ENCODE results near the gene MRPL40.
"Not testable (repeated sequence)": the region's sequence is repeated elsewhere in the genome, so short reads cannot be mapped to it uniquely, and the experiment has no call there.

The MRPL40 gene

GRCh38 chr22:19406846-19407245 is 25.5 kb upstream of the MRPL40 start:
- no peak for DNase-seq (ENCODE audit: low read depth in 1 of 2, low spot score in 1 of 2)

DNA sequence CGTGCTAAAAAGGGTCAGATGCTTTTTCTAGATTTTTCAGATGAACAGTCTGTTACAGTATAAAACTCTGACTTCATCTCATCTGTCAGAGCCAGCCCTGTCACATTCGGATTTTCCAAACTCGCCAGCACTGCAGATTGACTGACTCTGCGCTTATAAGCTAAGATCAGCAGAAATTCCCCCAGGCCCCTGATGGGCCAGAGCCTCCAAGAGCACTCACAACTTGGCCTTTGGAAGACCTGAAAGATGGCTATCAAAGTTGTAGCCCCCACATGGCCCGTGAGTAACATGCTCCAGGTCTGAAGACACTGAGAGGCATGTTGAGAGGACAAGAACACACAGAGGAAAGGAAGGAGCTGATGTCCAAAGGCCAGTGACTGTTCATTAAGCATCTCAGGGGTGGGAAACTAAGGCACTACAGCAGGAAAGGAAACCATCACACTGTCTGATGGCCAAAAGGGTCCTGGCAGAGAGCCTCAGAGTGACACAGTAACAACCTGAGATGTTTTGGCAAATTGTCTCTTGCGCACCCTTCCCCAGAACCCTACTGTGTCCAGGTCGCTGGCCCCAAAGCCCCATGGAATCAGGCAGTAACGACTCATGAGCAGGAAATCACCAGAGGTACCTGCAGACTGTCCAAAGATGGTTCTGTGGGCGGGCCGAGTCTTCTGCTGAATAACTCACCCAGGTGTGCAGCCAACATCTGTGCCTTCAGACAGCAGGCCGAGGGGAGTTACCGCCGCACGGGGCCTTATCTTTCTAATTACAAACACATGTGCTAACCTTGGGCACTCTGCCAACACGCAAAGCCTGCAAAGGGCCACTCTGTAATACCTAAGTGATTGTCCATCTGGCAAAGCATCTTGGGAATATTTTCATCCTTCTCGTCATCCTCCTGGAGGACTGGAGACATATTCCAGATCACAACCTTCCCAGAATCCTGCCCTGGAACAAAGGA is 24.4 kb upstream of the MRPL40 start:
- no peak for DNase-seq (ENCODE audit: low read depth in 1 of 2, low spot score in 1 of 2)

DNA sequence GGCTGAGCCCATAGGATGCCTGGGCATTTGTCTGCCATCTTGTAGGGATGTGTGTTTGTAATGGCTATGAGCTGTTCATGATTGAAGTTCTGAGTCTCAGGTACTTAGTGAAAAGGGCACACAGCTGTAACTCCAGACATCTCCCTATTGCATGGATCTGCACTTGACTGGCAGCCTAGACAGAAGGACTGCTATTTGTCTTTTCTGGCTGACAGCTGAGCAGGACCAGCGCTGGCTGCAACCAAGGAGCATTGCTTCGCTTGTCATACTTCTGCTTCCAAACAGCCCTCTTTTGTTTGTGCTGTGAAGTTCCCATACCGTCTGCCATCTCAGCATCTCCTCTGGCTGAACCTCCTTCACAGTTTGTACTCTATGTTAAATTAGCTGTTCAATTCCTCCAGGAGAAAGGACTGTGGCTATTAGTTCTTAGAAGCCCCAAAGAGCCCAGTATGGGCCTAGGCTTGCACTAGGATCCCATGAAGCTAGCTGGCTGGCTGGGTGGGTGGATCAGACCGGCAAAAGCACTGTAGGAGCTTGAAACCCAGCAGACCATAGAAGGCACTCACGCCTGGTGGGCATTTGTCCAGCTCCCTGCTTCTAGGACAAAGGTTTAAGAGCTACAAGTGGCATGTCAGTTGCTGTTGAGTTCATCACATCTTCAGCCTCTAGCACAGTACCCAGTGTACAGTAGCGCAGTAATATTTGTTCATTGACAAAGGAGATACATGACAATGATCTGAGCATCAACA is 21.2 kb upstream of the MRPL40 start:
- no peak for DNase-seq (ENCODE audit: low read depth in 1 of 2, low spot score in 1 of 2)

DNA sequence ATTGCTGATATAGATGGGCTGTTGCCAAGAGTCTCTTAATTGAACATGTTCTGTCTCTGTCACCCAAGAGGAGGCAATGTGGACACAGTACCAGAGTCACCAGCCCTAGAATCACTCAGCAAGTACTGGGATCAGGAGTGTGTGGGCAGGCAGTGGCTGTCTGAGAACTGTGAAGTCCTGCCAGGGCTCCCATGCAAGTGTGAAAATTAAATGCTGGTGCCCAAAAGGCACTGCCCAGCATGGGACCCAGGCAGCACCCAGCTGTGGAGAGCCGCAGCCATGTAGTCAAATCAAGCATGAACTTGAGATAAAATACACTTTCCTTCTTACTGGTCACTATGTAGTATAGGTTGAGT is 20.7 kb upstream of the MRPL40 start:
- DNase-seq (ENCODE audit: low read depth in 1 of 2, low spot score in 1 of 2) = no peak

GRCh38 chr22:19412478-19412877 is 19.9 kb upstream of the MRPL40 start:
- no peak for DNase-seq (ENCODE audit: low read depth in 1 of 2, low spot score in 1 of 2)

DNA sequence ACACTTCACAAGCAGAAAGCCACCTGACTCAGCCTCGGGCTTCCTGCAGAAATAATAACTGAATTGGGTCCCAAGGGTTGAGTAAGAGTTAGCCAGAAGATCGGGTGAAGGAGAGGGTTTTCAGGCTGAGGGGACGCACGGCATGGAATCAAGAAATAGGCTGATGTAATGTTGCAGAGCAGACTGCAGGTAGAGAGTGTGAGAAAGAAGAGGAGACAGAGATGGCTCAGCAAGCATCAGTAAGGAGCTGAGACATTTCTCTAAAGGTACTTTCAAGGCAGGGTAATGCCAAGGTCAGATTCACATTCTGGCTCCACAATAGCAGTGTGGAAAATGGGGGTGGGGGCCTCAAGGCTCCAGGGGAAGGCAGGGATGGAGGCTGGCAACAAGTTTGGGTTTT is 19.4 kb upstream of the MRPL40 start:
- no peak for DNase-seq (ENCODE audit: low read depth in 1 of 2, low spot score in 1 of 2)

- no peak for DNase-seq (ENCODE audit: low read depth in 1 of 2, low spot score in 1 of 2)
Observed at GRCh38 chr22:19419086-19419463, 13.3 kb upstream of the MRPL40 start.

DNA sequence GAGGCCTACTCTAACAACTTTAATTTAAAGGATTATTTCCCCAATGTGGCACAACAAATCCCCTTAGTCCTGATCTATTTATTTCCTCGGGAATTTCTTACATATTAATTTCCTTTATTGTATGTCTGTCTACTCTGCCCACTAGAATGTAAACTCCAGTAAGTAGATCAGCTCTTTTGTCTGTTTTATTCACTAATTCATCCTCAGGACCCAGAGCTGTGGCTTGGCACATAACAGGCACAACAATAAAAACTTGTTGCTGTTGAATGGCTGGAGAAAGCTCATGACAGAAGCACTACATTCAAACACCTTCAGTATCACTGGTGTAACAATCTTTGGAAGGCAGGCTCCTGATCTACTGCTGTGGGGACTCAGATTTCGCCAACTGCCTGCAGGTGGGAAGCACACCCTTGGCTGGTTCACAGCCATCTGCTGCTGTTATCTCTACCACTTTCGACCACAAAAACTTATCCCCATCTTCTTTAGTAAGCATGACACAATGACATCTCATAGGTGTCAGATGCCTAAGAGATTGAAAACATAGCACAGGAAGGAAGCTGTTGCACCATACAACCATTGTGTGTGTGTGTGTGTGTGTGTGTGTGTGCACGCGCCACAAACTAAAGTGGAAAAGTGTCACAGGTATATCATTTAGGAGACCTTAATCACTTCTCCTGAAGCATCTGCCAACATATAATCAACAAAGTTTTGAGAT is 12.7 kb upstream of the MRPL40 start:
- DNase-seq (ENCODE audit: low read depth in 1 of 2, low spot score in 1 of 2) = peak in 1 of 2 donors; percentile 8

- no peak for DNase-seq (ENCODE audit: low read depth in 1 of 2, low spot score in 1 of 2)
Observed at GRCh38 chr22:19420321-19420720, 12.0 kb upstream of the MRPL40 start.

GRCh38 chr22:19422440-19423301 is 9.7 kb upstream of the MRPL40 start:
- DNase-seq (ENCODE audit: low read depth in 1 of 2, low spot score in 1 of 2) = no peak

DNA sequence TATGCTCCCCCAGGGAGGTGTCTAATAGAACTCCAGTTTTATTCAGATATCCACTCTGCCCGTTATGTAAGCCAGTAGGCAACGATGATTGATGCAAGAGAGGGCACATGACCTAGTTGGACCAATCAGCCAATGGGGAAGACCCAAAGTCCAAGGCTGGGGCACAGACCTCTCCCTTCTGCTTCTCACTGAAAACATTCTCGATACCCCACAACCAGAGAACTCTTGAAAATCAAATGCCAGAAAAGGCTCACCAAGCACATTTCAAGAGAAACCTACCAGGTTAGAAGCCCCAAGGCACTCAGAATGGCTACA is 8.2 kb upstream of the MRPL40 start:
- DNase-seq (ENCODE audit: low read depth in 1 of 2, low spot score in 1 of 2) = no peak

DNA sequence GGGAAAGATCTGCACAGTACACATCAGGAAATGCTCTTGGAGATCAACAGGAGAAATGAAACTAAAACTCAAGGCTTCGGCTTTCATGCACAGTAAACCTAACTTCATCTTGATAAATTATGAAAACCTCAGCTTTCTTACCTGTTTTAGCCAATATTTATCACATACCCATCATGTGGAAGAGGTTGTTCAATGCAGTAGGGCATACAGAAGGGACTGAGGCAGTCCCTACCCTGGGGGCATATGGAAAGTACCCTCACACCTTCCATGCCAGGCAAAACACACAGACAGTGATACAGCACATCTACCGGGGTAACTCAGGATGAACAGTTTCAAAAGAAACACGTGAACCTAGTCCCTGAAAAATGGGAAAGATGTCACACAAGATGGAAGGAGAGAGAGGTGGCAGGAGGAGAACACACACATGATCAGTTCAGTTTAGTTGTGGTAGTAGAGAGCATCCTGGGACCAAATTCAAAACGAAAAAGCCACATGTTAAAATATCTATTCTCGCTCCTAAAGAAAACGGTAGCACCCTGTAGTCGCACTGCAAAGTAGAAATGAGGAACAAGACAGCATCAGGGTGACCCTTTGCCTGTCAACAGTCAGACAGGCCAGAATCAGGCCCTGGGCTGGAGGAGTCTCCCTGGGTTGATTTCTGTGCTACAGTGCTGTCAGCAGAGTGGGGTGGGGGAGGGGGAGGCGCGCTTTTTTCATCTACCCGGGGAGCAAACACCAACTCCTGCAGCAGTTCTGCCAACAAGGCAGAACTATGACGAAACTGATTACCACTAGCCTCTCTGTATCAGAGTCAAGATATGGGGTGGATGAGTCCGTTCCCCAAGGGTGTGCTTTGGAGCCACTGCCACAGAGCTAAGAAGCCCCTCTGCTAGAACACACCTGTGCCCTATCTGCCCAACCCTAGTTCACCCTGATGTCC is 2.1 kb upstream of the MRPL40 start:
- DNase-seq (ENCODE audit: low read depth in 1 of 2, low spot score in 1 of 2) = peak in 1 of 2 donors; percentile 20

DNA sequence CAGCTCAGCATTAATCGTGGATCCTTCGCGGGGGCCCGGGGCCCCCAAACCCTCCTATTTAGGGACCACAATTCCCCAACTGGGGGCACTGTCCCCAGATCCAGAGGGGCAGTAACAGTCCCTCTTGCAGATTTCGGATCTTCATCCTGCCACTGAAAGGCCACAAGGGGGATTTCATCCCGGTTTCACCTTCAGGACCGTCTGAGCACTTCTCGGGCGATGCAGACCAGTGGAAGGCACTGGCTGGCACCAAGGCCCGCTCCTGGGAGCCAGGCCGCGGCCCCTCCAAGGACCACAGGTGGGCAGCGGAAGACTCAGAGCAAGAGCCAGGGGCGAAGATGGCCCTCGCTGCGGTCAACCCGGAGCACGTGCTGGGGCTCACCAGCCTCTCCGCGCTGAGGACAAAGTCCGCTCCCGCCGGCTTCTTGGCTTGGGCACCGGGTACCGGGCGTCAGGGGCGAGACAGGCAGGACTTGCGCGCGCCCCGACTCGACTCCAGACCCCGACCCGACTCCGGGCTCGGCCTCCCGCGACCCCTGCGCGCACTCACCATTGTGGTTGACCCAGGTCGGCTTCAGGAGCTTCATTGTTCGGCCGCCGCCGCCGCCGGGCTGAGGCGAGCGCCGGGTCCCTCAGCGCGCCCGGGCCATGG is 1.3 kb upstream of the MRPL40 start:
- DNase-seq (ENCODE audit: low read depth in 1 of 2, low spot score in 1 of 2) = no peak

- peak; percentile 78 to 89 for DNase-seq (ENCODE audit: low read depth in 1 of 2, low spot score in 1 of 2)
Observed at GRCh38 chr22:19431649-19432132, 654 bp upstream of the MRPL40 start, which contains the start of gene HIRA. HIRA (minus strand) TSS chr22:19431733; CDS start chr22:19431476, 257 bp downstream.

- no peak for DNase-seq (ENCODE audit: low read depth in 1 of 2, low spot score in 1 of 2)
Observed at GRCh38 chr22:19434401-19434800, 2.1 kb downstream of the MRPL40 start.

GRCh38 chr22:19434829-19435580 is 2.7 kb downstream of the MRPL40 start:
- no peak for DNase-seq (ENCODE audit: low read depth in 1 of 2, low spot score in 1 of 2)

DNA sequence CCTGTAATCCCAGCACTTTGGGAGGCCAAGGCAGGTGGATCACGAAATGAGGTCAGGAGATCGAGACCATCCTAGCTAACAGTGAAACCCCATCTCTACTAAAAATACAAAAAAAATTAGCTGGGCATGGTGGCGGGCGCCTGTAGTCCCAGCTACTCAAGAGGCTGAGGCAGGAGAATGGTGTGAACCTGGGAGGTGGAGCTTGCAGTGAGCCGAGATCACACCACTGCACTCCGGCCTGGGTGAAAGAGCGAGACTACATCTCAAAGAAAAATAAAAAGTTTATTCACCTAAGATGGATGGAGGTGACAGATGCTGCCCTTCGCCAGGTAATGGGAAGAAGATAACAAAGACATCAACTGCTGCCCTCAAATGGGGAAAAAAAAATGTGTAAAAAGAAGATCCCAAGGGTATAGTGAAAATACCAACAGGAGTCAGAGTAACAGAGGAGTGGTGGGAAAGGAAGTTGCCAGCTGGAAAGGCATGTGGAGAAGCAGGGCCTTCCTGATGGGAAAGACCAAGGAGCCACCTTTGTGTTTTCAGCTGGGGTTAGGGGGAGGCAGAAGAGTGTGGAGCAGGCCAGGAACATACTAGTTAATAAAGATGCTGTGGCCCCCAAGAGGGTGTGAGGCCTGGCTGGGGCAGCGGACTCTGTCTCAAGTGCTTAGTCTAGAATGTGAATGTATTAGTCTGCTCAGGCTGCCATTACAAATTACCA is 4.3 kb downstream of the MRPL40 start:
- not testable (repeated sequence) for DNase-seq (ENCODE audit: low read depth in 1 of 2, low spot score in 1 of 2)

DNA sequence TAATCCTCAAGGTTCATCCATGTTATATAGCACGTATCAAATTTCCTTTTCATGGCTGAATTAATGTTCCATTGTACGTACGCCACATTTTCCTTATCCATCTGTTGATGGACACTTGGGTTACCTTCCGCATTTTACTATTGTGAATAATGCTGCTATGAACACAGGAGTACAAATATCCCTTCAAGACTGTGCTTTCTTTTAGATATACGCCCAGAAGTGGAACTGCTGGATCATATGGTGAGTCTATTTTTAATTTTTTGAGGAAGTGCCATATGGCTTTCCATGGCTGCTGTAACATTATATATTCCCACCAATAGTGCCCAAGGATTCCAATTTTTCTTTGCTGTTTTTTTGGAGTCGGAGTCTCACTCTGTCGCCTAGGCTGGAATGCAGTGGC is 6.0 kb downstream of the MRPL40 start:
- DNase-seq (ENCODE audit: low read depth in 1 of 2, low spot score in 1 of 2) = no peak
